Stimulated activated CD8-positive, alpha-beta memory T cell treated with anti-CD3 and anti-CD28 coated beads, Interleukin-2, amount 100 ng/mL, for 1 hour (primary cell): Measurements from ENCODE around the gene EXOSC3.
A peak's percentile ranks its signal among the peaks of the same experiment; 100 is the strongest.
"Not testable (repeated sequence)": the region's sequence is repeated elsewhere in the genome, so short reads cannot be mapped to it uniquely, and the experiment has no call there.

ENCODE experiments used
- DNase-seq, 2 donors: peaks; one replicate each; pipeline ENCODE4 v3.0.0-alpha.2; 2020; ENCODE audit warnings: low read depth in 2 of 2

EXOSC3 gene

GRCh38 chr9:37775216-37775919 lies 9.5 kb downstream of the EXOSC3 start:
- DNase-seq = no peak

- DNase-seq = no peak
Observed at GRCh38 chr9:37769995-37770394, 14.9 kb downstream of the EXOSC3 start.

- no peak for DNase-seq
Observed at GRCh38 chr9:37769306-37769705, 15.6 kb downstream of the EXOSC3 start.

GRCh38 chr9:37765263-37765662 lies 19.6 kb downstream of the EXOSC3 start:
- not testable (repeated sequence) for DNase-seq

DNA sequence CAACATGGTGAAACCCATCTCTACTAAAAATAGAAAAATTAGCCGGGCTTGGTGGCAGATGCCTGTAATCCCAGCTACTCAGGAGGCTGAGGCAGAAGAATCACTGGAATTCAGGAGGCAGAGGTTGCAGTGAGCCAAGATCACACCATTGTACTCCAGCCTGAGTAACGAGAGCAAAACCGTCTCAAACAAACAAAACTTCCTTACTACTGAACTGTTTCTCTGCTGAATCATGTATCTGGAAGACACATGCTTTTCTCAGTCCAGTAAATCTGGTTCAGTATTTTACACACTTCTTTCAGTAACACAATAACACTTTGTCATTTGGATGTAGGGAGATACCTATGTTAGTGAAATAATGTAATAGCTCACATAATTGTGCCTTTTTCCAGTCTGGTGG lies 23.4 kb downstream of the EXOSC3 start:
- DNase-seq = no peak

DNA sequence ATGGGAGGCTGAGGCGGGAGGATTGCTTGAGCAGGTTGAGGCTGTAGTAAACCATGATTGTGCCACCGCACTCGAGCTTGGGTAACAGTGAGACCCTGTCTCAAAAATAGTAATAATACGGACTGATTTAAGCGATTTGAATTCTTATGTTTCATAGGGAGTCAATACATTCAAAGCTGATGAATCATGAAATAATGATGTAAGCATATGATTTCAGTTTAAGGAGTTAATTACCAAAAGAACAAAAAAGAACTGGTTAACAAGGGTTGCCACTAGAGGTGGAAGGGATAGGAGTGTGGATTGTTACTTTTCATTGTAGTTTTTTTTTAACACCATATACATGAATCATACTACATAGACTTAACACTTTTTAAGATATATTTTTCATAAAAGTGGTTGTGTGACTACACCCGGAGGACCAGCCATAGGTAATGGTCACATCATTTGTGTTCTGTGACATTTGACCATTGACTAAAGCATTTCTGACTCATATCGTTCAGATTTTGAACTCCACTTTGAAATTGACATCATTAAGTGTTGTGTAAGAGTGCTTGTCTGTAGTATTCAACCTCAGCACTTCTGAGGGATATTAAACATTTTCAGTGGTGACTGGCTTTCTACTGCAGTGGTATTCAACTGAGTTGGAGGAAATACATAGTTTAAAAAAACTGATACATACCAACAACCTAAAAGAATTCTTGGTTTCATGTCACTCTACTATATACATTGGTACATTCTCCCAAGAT lies 24.3 kb downstream of the EXOSC3 start:
- no peak for DNase-seq

GRCh38 chr9:37758747-37759146 lies 26.1 kb downstream of the EXOSC3 start:
- DNase-seq = no peak

DNA sequence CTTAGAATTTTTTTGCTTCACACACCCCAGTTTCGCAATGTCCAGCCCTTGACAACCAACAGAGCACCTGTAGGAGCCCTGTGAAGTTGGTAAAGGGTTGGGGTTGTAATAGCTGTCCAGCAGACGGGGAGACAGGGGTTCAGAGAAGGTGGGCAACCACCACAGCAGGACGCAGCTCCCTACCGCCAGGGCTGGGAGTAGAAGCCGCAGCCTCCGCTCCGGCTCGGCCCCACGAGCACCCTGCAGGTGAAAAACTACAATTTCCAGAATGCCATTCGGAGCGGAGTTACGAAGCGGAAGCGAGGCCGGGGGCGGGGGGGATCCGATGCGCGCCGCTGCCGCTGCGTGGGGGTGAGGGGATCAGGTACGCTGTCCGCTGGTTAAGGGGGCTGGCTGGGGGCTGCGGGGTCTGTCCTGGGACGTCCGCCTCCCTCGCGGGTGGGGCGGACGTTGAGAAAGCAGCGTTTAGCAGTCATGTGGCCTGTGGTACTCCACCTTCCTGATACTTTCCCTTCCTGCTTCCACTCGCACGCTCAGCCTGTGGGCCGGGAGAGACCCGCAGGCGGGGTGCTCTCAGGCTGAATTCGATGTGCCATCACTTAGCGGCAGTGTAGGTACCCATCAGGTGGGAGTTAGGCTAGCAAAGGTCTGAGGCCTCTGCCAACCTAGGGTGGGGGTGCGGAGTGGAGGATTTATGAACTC lies 31.2 kb downstream of the EXOSC3 start, which contains the start of gene TRMT10B:
Gene TRMT10B, plus strand, starts transcription at position 317 of the 702 bp plus-strand sequence. CDS start 8,127 bp downstream, outside the sequence.
- peak; percentile 29 to 50 for DNase-seq

DNA sequence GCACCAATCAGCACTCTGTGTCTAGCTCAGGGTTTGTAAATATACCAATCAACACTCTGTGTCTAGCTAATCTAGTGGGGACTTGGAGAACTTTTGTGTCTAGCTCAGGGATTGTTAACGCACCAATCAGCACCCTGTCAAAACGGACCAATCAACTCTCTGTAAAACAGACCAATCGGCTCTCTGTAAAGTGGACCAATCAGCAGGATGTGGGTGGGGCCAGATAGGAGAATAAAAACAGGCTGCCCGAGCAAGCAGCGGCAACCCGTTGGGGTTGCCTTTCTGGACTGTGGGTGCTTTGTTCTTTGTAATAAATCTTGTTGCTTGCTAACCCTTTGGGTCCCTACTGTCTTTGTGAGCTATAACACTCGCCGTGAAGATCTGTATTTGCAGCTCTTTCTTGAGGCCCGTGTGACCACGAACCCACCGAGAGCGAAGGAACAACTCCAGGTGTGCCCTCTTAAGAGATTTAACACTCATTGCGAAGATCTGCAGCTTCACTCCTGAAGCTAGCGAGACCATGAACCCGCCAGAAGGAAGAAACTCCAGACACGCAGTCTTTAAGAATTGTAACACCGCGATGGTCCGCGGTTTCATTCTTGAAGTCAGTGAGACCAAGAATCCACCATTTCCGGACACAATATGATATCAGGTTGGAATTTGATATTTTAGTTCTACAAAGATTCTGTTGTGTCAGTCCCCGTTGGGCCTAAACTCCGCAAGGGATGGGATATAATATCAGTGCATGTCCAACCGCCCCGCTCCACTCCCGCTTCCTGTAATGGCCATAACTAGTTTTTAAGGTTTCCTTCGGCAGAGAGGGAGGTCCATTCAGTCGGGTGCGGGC lies 32.0 kb downstream of the EXOSC3 start:
- no peak for DNase-seq

DNA sequence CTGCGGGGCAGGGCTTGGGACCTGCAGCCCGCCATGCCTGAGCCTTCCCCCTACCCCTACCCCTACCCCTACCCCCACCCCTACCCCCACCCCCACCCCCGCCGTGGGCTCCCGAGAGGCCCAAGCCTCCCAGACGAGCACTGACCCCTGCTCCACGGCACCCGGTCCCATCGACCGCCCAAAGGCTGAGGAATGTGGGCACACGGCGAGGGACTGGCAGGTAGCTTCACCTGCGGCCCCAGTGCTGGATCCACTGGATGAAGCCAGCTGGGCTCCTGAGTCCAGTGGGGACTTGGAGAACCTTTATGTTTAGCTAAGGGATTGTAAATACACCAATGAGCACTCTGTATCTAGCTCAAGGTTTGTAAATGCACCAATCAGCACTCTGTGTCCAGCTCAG lies 32.8 kb downstream of the EXOSC3 start:
- DNase-seq = not testable (repeated sequence)

GRCh38 chr9:37751704-37752103 lies 33.2 kb downstream of the EXOSC3 start:
- DNase-seq = not testable (repeated sequence)

DNA sequence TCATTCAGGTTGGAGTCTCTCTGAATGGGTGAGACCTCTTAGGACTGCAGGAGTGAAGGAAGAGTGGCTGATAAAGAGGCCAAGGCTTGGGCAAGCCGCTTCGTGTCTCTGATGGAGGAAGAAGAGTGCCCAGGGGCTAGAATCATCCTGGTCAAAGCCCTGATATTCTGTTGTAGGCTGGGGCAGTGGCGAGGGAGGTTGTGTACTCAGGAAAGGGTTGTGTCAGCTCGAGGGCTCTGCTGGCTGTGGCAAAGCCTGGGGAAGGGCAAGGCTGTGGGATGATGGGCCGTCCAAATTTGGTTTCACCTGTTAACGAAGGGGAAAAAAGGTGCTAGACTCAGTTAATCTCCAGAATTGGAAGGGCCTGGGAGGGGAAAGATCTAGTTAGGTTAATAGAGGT lies 33.7 kb downstream of the EXOSC3 start:
- DNase-seq = no peak

DNA sequence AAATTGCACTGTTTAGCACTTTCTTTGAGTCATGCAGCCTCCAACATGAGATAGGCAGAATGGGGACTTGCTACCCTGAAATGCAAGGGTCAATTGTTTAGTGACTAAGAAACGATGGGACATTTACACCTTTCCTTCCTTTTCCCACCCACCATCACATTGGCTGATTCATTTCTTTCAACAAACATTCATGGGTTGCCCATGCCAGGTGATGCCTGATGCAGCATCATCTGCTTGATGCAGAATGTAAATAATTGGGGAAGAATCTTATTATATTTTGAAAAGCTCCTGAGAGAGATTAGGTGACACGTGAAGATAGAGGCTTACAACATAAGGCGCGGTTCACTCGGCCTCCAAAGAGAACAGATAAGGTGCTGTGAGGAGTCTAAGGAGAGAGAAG lies 35.7 kb downstream of the EXOSC3 start:
- no peak for DNase-seq

GRCh38 chr9:37747271-37747753 lies 37.6 kb downstream of the EXOSC3 start:
- DNase-seq = no peak

DNA sequence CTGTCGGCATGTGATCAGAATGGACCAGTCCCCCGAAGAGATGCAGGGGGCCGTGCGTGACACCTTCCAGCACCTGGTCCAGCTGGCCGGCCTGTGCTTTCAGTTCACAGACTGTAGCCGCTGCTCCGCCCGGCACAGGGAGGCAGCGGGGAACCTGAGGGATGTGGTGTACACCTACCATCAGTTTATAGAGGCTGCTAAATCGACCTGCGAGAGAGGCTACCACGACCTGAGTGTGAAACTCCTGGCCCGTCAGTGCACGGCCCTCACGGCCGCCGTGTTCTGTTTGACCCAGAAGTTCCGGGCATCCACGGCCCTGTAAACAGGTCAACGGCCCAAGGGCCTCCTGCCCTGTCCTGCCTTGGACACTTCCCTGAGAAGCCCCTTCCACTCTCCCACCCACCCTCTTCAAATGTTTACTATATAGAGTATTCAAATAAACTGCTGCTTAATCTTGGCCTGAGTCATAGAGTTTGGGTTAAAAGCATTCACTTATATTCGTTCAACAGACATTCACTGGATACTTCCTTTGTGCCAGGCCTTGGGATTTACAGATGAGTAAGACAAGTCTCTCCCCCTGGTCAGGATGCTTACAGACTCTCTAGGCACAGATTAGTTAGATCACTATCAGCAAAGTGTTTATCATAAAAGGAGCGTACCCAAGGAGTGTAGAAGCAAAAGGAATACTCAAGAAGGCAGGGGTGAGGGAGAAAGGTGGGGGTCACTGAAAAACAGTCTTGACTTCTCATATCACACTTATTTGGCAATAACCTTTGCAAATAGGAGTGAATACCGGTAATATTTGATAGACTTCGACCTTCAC lies 38.2 kb downstream of the EXOSC3 start:
- no peak for DNase-seq

- no peak for DNase-seq
Observed at GRCh38 chr9:37745970-37746369, 38.9 kb downstream of the EXOSC3 start.

GRCh38 chr9:37740631-37741328 lies 44.1 kb downstream of the EXOSC3 start:
- DNase-seq = no peak

GRCh38 chr9:37740128-37740527 lies 44.7 kb downstream of the EXOSC3 start:
- DNase-seq = no peak

- no peak for DNase-seq
Observed at GRCh38 chr9:37739222-37739621, 45.6 kb downstream of the EXOSC3 start.

GRCh38 chr9:37732952-37733351 lies 51.9 kb downstream of the EXOSC3 start:
- no peak for DNase-seq
